Esophagus squamous epithelium (tissue), 4 donors: ENCODE data around the gene TC2N.

Experiments
- CTCF ChIP-seq, 6 experiments: fragments of 450-650 bp in 4 of 6; fragments of 200-600 bp in 2 of 6; sonication (generic) in 2 of 6; IDR thresholded peaks; one replicate each; pipeline ENCODE4 v1.5.1; 2016 to 2019; ENCODE audit warnings: antibody characterized with exemption in 6 of 6, mild to moderate bottlenecking in 4 of 6, moderate library complexity in 4 of 6
- POLR2A ChIP-seq, 4 donors: fragments of 450-650 bp; IDR thresholded peaks; one replicate each; pipeline ENCODE4 v1.6.1; 2017; ENCODE audit warnings: antibody characterized with exemption in 4 of 4, mild to moderate bottlenecking in 4 of 4, moderate library complexity in 3 of 4

- TF ChIP-seq CTCF (IDR thresholded peaks at IDR 0.05) (no peak), POLR2A (IDR thresholded peaks at IDR 0.05) (no peak)
Measured at GRCh38 chr14:91862417-91862816, 4.9 kb downstream of the TC2N start.
